HEK293 (cell line): ENCODE results near the gene PRRT1.

Experiments used
- CTCF ChIA-PET: fragments of 350-600 bp; formaldehyde crosslinking; extraction: SDS; loops from one replicate; lab custom pipeline; 2021; ENCODE audit warnings: antibody characterized with exemption; lab: Yijun Ruan, JAX
- POLR2A ChIA-PET: fragments of 300-600 bp; formaldehyde crosslinking; extraction: SDS; loops from one replicate; lab custom pipeline; 2020; ENCODE audit warnings: antibody characterized with exemption, inconsistent platforms; lab: Yijun Ruan, JAX
- H3K27ac ChIP-seq: fragments of 200-500 bp; sonication (Bioruptor generic); 2 replicates; pipeline ENCODE4 v1.5.1; 2014; ENCODE audit warnings: low read depth, low read length, control low read depth, inconsistent platforms; ENCODE audit errors: extremely low read depth
- H3K36me3 ChIP-seq, 2 experiments: fragments of 200-500 bp in 1 of 2; sonication (Bioruptor generic) in 1 of 2; 1 replicate in 1 of 2; 2 replicates in 1 of 2; pipeline ENCODE4 v1.5.1; 2014 to 2017; ENCODE audit warnings: inconsistent platforms in 2 of 2, low read length in 2 of 2; ENCODE audit not compliant: control insufficient read depth in 2 of 2, insufficient read depth in 1 of 2
- H3K4me1 ChIP-seq: fragments of 200-500 bp; sonication (Bioruptor generic); 2 replicates; pipeline ENCODE4 v1.5.1; 2014; ENCODE audit warnings: mild to moderate bottlenecking, low read length, inconsistent platforms; ENCODE audit not compliant: control insufficient read depth, insufficient read depth
- H3K4me3 ChIP-seq: 2 replicates; pipeline ENCODE4 v1.5.1; 2011; ENCODE audit warnings: low read depth, mild to moderate bottlenecking, control low read depth, low read length, moderate library complexity
- H3K9me3 ChIP-seq: fragments of 200-500 bp; sonication (Bioruptor generic); 2 replicates; pipeline ENCODE4 v1.5.1; 2014; ENCODE audit warnings: low read depth, low read length, inconsistent platforms; ENCODE audit not compliant: control insufficient read depth, insufficient read depth
- GLI4 ChIP-seq: fragments of 450-650 bp; formaldehyde crosslinking; IDR thresholded peaks from 2 replicates; pipeline ENCODE4 v1.5.1; 2016; ENCODE audit warnings: missing biosample characterization, missing genetic modification characterization
- MYNN ChIP-seq: fragments of 450-650 bp; formaldehyde crosslinking; IDR thresholded peaks from 2 replicates; pipeline ENCODE4 v1.5.1; 2016; ENCODE audit warnings: missing biosample characterization, missing genetic modification characterization, borderline replicate concordance
- MZF1 ChIP-seq: fragments of 450-650 bp; formaldehyde crosslinking; IDR thresholded peaks from 2 replicates; pipeline ENCODE4 v1.5.1; 2017; ENCODE audit warnings: missing biosample characterization, missing genetic modification characterization, borderline replicate concordance
- OSR2 ChIP-seq: fragments of 450-650 bp; formaldehyde crosslinking; IDR thresholded peaks from 2 replicates; pipeline ENCODE4 v1.5.1; 2016; ENCODE audit warnings: missing biosample characterization, missing genetic modification characterization
- PATZ1 ChIP-seq: fragments of 450-650 bp; formaldehyde crosslinking; IDR thresholded peaks from 2 replicates; pipeline ENCODE4 v1.5.1; 2016; ENCODE audit warnings: missing biosample characterization, missing genetic modification characterization
- WT1 ChIP-seq: fragments of 450-650 bp; formaldehyde crosslinking; IDR thresholded peaks from 2 replicates; pipeline ENCODE4 v1.5.1; 2016; ENCODE audit warnings: missing biosample characterization, missing genetic modification characterization
- YY2 ChIP-seq: fragments of 450-650 bp; formaldehyde crosslinking; IDR thresholded peaks from 2 replicates; pipeline ENCODE4 v1.5.1; 2016; ENCODE audit warnings: missing biosample characterization, missing genetic modification characterization
- ZBTB17 ChIP-seq: fragments of 450-650 bp; formaldehyde crosslinking; IDR thresholded peaks from 2 replicates; pipeline ENCODE4 v1.5.1; 2016; ENCODE audit warnings: missing biosample characterization, missing genetic modification characterization
- ZFHX2 ChIP-seq: fragments of 450-650 bp; formaldehyde crosslinking; conservative IDR thresholded peaks from 2 replicates; pipeline ENCODE4 v1.5.1; 2016; ENCODE audit warnings: missing biosample characterization, missing genetic modification characterization
- ZFP3 ChIP-seq: fragments of 450-650 bp; formaldehyde crosslinking; IDR thresholded peaks from 2 replicates; pipeline ENCODE4 v1.5.1; 2016; ENCODE audit warnings: low read depth, missing biosample characterization, missing genetic modification characterization
- ZFP69B ChIP-seq: fragments of 450-650 bp; formaldehyde crosslinking; IDR thresholded peaks from 2 replicates; pipeline ENCODE4 v1.5.1; 2016; ENCODE audit warnings: missing biosample characterization, missing genetic modification characterization
- ZNF10 ChIP-seq: fragments of 450-650 bp; formaldehyde crosslinking; IDR thresholded peaks from 2 replicates; pipeline ENCODE4 v1.5.1; 2017; ENCODE audit warnings: missing biosample characterization, missing genetic modification characterization
- ZNF155 ChIP-seq: fragments of 450-650 bp; formaldehyde crosslinking; IDR thresholded peaks from 2 replicates; pipeline ENCODE4 v1.5.1; 2016; ENCODE audit warnings: missing biosample characterization, missing genetic modification characterization
- ZNF214 ChIP-seq: fragments of 450-650 bp; formaldehyde crosslinking; IDR thresholded peaks from 2 replicates; pipeline ENCODE4 v1.5.1; 2017; ENCODE audit warnings: missing biosample characterization, mild to moderate bottlenecking, missing genetic modification characterization, borderline replicate concordance
- ZNF239 ChIP-seq: fragments of 450-650 bp; formaldehyde crosslinking; IDR thresholded peaks from 2 replicates; pipeline ENCODE4 v1.5.1; 2016; ENCODE audit warnings: missing biosample characterization, missing genetic modification characterization
- ZNF24 ChIP-seq: fragments of 450-650 bp; formaldehyde crosslinking; IDR thresholded peaks from 2 replicates; pipeline ENCODE4 v1.5.1; 2016; ENCODE audit warnings: missing biosample characterization, missing genetic modification characterization
- ZNF274 ChIP-seq, 2 experiments: fragments of 200-500 bp in 1 of 2; fragments of 450-650 bp in 1 of 2; sonication (Bioruptor generic) in 1 of 2; formaldehyde crosslinking in 1 of 2; IDR thresholded peaks; 2 replicates each; pipeline versions ENCODE4 v1.5.1 to v1.6.1; 2014 to 2016; ENCODE audit warnings: borderline replicate concordance in 1 of 2, inconsistent platforms in 1 of 2, low read length in 1 of 2, missing biosample characterization in 1 of 2, missing genetic modification characterization in 1 of 2
- ZNF292 ChIP-seq: fragments of 450-650 bp; formaldehyde crosslinking; IDR thresholded peaks from 2 replicates; pipeline ENCODE4 v1.5.1; 2016; ENCODE audit warnings: low read depth, missing biosample characterization, missing genetic modification characterization, borderline replicate concordance
- ZNF354C ChIP-seq: fragments of 450-650 bp; formaldehyde crosslinking; IDR thresholded peaks from 2 replicates; pipeline ENCODE4 v1.5.1; 2016; ENCODE audit warnings: missing biosample characterization, missing genetic modification characterization, low read depth, borderline replicate concordance
- ZNF473 ChIP-seq: fragments of 450-650 bp; formaldehyde crosslinking; IDR thresholded peaks from 2 replicates; pipeline ENCODE4 v1.5.1; 2017; ENCODE audit warnings: missing biosample characterization, missing genetic modification characterization
- ZNF501 ChIP-seq: fragments of 450-650 bp; formaldehyde crosslinking; IDR thresholded peaks from 2 replicates; pipeline ENCODE4 v1.5.1; 2016; ENCODE audit warnings: missing biosample characterization, missing genetic modification characterization
- ZNF510 ChIP-seq: fragments of 450-650 bp; formaldehyde crosslinking; IDR thresholded peaks from 2 replicates; pipeline ENCODE4 v1.5.1; 2018; ENCODE audit warnings: mild to moderate bottlenecking, missing genetic modification characterization, missing biosample characterization; ENCODE audit not compliant: insufficient replicate concordance
- ZNF513 ChIP-seq: fragments of 450-650 bp; IDR thresholded peaks from 2 replicates; pipeline ENCODE4 v1.5.1; 2018; ENCODE audit warnings: missing biosample characterization, missing genetic modification characterization
- ZNF548 ChIP-seq: fragments of 450-650 bp; formaldehyde crosslinking; IDR thresholded peaks from 2 replicates; pipeline ENCODE4 v1.5.1; 2016; ENCODE audit warnings: missing biosample characterization, missing genetic modification characterization
- ZNF585B ChIP-seq: fragments of 450-650 bp; formaldehyde crosslinking; IDR thresholded peaks from 2 replicates; pipeline ENCODE4 v1.5.1; 2016; ENCODE audit warnings: missing biosample characterization, missing genetic modification characterization
- ZNF596 ChIP-seq: fragments of 450-650 bp; IDR thresholded peaks from 2 replicates; pipeline ENCODE4 v1.5.0; 2018; ENCODE audit warnings: missing biosample characterization, mild to moderate bottlenecking, missing genetic modification characterization, moderate library complexity
- ZNF624 ChIP-seq: fragments of 450-650 bp; formaldehyde crosslinking; IDR thresholded peaks from 2 replicates; pipeline ENCODE4 v1.5.1; 2017; ENCODE audit warnings: missing biosample characterization, missing genetic modification characterization
- ZNF658 ChIP-seq: fragments of 450-650 bp; formaldehyde crosslinking; IDR thresholded peaks from 2 replicates; pipeline ENCODE4; 2016; ENCODE audit warnings: missing biosample characterization, missing genetic modification characterization
- TF ChIP-seq, protein P1 (sequence below): fragments of 450-650 bp; formaldehyde crosslinking; IDR thresholded peaks from 2 replicates; pipeline ENCODE4 v1.5.1; 2016; ENCODE audit warnings: missing biosample characterization, missing genetic modification characterization

Gene PRRT1

DNA sequence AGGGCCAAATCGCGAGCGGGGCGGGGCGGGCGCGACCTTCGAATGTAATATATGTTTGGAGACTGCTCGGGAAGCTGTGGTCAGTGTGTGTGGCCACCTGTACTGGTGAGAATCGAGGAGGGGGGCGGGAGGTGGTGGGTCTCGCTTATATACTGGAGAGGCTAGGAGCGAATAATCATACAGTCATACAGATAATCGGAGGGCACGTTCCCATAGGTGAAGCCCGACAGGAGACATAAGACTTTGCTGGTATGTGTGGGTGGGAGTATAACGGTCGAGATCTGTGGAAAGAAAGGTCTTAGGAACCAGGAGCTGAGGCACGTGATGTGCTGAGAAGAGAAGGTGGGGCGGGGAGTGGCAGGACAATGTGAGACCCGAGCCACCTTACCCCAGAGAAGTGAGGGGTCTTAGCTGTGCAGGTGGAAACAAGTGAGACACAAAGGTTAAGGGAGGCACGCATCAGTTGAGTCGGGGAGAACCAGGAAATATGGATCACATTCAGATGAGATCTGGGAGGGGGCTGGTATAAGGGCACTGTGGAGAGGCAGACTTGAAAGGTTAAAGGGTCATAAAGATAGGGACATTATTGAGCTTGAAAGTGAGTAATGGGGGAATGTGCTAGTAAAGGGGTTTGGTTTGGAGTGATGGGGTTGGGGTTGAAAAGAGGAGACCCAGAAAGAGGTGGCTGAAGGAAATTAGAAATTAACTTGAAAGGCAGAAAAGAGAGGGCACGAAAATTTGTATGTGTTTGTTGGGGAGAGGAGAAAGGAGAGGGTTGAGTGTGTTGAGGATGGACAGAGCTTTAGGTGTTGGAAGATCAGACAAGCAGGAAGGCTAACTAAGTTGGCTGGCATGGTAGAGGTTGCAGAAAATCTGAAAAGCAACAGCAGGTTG, 27.1 kb upstream of the PRRT1 start (continued):
- no peak for TF ChIP-seq ZNF596 (tag by site-specific recombination)
- peak; percentile 73 for TF ChIP-seq ZFHX2 (tag by site-specific recombination)
- no peak for TF ChIP-seq ZNF585B (tag by site-specific recombination)
- no peak; the same call in 1 of the 2 replicates for TF ChIP-seq ZBTB17
- TF ChIP-seq ZNF513 = no peak
- no peak for TF ChIP-seq ZNF155 (tag by site-specific recombination)
- TF ChIP-seq ZNF501 (tag by site-specific recombination) = no peak
- TF ChIP-seq GLI4 (tag by site-specific recombination) = no peak
- TF ChIP-seq YY2 (tag by site-specific recombination) = no peak

DNA sequence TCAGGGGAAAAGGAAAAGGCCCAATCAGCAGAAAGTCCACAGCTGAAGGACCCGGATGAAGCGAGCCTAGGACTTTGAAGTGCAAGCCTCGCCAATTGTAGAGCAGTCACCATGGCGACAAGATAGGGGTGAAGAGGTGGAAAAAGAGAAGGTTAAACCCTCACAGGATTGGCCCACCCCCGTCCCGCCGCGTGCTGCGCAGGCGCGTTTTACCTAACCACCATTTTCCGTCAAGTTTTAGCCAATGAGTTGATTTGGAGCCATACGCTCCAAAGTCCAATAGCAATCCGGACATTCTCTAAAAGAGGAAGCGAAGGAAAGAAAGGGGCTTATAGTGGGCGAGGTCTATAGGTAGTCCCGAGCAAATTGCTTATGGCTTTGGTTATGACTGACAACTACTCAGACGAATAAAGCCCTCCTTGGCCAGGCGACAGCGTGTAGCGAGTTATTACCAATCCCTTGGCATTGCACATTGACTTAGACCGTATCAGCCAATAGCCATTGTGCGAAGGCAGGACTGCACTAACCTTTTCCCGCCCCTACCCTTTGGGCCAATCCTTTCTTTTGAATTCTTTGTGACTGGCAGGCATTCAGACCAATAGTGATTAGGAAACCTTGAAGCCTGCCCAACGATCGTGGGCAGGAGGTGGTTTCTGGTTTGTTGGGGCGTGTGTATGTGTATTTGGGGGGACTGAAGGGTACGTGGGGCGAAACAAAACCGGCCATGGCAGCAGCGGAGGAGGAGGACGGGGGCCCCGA, 26.2 kb upstream of the PRRT1 start, which contains the start of gene RNF5:
Gene RNF5 (plus strand): TSS at position 618 of the 759 bp plus-strand sequence. CDS start 107 bp downstream, at position 725.
- ChIA-PET CTCF (interaction anchor here (0.6 to 1.6 kb wide), 7 partner anchors 15 to 236 kb away, joined by 3 to 15 read pairs (median 3); no protein-coding TSS in a partner anchor), POLR2A (interaction anchor here (0.5 to 2.5 kb wide), 17 partner anchors 7 to 794 kb away, joined by 3 to 38 read pairs (median 5); partner anchors contain the start of genes ATF6B, EGFL8, FKBPL and GPSM3)
- Histone ChIP-seq H3K36me3 (peaks cover 0 to 39% of the 10 kb centered on the region in 2 experiments; a peak in 2 of 3 replicates), H3K4me1 (peaks cover 14% of the 10 kb centered on the region), H3K4me3 (peak within 1 kb of the TSS; percentile 68), H3K27ac (peak within 1 kb of the TSS; percentile 80), H3K9me3 (no peaks in the 10 kb centered on the region)
- TF ChIP-seq ZFP69B (tag by site-specific recombination) (no peak), ZNF24 (tag by site-specific recombination) (no peak), ZNF624 (tag by site-specific recombination) (no peak), ZNF239 (tag by site-specific recombination) (no peak), ZNF510 (no peak), ZNF548 (tag by site-specific recombination) (no peak), ZNF274 (IDR thresholded peaks at IDR 0.05; ENCODE audit: low read length) (no peak), ZNF274 (tag by site-specific recombination; IDR thresholded peaks at IDR 0.05; ENCODE audit: borderline replicate concordance) (no peak), ZNF214 (no peak), OSR2 (no peak), MZF1 (tag by site-specific recombination) (no peak), WT1 (tag by site-specific recombination) (no peak), ZNF354C (no peak), MYNN (tag by site-specific recombination) (peak; percentile 87), PATZ1 (tag by site-specific recombination) (peak; percentile 88), ZNF585B (tag by site-specific recombination) (no peak), ZNF292 (tag by site-specific recombination) (no peak), ZNF658 (no peak), ZNF473 (no peak), ZFP3 (tag by site-specific recombination) (no peak), ZNF10 (tag by site-specific recombination) (peak; percentile 80; the same call in 1 of the 2 replicates)
- TF ChIP-seq, protein P1, sequence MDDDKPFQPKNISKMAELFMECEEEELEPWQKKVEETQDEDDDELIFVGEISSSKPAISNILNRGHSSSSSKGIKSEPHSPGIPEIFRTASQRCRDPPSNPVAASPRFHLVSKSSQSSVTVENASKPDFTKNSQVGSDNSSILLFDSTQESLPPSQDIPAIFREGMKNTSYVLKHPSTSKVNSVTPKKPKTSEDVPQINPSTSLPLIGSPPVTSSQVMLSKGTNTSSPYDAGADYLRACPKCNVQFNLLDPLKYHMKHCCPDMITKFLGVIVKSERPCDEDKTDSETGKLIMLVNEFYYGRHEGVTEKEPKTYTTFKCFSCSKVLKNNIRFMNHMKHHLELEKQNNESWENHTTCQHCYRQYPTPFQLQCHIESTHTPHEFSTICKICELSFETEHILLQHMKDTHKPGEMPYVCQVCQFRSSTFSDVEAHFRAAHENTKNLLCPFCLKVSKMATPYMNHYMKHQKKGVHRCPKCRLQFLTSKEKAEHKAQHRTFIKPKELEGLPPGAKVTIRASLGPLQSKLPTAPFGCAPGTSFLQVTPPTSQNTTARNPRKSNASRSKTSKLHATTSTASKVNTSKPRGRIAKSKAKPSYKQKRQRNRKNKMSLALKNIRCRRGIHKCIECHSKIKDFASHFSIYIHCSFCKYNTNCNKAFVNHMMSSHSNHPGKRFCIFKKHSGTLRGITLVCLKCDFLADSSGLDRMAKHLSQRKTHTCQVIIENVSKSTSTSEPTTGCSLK (tag by site-specific recombination) = no peak
